Measurements from ENCODE around the gene IL1R2. TPM values are rescaled to one million over a fixed set of nuclear protein-coding genes. Genes with fewer than 3 reads are reported as not detected.

Gene IL1R2
- polyA plus RNA-seq, 3 donors, result 0.28 to 1.1 (median 0.44) TPM

- no peak for DNase-seq
These were observed 27.2 kb downstream of the IL1R2 start for GRCh38 chr2:102018823-102019445.

DNA sequence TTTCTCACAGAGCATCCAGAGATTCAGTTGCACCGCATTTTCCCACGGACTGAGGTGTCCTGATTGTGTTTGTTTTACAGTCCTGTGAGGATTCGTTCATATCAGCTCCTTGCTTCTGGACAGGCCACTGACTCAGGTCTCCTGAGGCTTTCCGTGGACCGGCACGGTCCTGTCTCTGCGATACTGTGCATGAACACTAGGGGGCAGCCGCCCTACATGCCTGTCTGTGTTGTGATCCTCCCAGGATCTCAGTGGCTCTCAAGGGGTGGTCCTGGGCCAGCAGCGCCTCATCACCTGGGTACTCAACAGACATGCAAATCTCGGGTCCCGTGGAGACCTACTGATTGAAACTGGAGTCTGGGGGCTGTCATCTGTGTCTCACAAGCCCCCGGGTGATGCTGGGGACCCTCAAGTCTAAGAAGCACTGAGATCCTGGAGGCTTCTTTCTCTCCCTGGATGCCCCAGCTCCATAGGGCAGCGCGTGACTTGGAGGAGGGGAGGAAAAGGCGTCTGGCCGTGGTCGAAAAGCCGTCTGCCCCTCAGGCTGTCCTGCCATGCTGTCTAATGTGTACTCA lies 28.9 kb downstream of the IL1R2 start:
- DNase-seq, result peak; percentile 77

DNA sequence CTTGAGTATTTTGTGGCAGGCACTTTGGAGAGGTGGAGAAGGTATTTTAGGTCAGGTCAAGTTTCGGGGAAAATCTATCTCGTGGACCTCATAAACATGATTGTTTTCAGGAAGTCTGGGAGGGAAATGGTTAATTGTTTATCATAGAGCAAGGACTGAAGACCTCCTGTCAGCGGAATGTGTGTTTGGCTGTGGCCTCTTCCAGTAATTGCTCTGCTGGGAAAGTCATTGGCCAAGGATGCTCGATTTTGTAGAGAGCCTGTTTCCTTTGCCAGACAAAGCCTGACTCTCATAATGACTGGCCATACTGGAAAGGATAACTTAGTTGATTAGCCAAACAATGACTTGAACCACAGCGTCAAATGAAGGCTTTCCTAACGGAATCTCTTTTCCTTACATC lies 30.0 kb downstream of the IL1R2 start:
- no peak for DNase-seq

GRCh38 chr2:102022884-102023539 lies 31.3 kb downstream of the IL1R2 start:
- DNase-seq, result no peak

DNA sequence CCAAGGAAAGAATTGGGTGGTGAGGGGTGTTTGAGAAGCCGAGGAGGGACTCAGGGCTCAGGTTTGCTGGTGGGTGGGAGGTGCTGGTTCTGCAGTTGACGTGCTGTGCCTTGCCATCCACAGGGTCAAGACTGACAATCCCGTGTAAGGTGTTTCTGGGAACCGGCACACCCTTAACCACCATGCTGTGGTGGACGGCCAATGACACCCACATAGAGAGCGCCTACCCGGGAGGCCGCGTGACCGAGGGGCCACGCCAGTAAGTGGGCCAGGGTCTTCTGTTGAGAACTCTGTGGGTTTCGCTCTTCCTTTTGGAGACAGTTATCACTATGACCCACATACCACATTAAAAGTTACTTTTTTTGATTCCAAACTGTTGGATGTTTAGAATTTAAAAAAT lies 32.6 kb downstream of the IL1R2 start:
- DNase-seq, result no peak

- no peak for DNase-seq
These were observed 33.3 kb downstream of the IL1R2 start for GRCh38 chr2:102025016-102025501.

DNA sequence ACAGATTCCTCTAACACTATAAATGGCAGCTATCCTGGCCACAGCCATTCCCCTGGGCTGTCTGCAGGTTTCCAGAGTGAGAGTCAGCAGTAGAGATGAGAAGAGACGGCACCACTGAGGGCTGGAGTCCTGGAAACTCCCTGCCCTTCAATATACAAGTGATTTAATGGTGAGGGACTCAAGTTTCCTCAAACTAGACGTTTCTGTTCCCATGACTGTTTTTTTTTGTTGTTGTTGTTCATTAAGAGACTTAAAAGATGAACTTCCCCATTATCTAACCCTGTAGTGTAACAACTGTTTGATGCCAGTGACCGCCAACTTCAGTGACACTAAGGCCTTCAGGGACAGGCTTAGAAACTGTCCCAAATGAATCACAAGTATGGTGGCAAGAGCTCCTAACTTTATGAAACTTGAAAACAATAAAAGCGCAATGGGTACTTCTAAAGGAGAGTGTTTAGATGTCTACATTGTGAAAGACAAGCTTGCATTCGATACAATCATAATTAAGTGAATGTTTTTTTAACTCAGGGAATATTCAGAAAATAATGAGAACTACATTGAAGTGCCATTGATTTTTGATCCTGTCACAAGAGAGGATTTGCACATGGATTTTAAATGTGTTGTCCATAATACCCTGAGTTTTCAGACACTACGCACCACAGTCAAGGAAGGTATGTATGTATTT lies 34.0 kb downstream of the IL1R2 start:
- DNase-seq, result no peak

DNA sequence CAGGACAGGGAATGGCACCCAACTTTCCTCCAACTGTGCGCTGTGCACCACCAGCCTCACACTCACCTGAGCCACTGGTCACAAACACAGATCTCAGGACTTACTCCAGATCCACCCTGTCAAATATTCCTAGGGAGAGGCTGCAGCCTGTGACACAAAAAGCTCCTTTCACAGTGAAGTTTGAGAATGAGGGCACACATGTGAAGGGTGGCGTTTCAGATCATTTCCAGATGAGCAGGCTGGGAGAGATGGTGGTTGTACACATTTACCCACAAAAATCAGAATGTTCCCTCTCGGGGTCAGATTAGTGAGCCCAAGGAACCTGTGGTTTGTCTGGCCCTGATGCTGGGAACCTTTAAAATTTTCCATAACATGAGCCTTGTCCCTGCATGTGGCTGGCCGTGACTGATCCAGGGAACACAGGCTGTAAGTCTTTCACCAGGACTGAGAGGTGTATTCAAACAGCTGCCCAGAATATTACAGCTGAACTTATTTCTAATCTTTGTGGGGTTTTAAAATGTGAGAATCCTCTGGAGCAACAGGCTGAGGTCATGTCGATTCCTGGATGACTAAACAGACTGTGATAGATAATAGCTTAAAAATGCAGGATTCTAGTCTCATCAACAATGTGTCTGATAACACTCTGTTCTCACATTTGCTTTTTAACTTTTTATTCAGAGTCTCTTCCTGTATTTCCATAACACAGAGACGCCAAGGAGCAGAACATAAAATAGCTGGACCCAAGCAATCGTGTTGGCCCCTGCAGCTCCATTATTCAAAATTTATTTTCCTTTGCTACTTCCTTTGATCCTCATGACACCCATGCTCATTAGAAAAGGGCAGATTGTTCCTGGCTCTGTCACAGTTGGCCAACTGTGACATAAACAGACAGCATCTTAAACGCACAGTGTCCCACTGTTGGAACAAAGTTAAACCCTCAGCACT lies 35.5 kb downstream of the IL1R2 start:
- DNase-seq, result no peak

DNA sequence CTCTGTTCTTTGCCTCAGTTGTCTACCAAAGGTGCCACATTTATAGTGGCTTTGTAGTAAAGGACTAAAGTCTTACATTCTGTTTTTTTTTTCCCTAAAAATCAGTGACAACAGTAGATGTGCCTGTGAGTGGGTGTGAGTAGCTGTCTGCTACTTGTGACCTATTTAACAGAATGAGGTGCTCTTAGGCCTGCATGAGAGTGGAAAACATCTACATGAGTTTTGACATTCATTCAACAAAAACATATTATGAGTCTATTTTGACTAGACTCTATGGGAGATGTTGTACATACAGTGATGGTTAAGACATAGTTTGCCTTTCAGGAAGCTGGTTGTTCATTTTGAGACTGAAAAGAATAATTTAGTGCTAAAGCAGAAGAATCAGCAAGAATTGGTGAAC lies 36.7 kb downstream of the IL1R2 start:
- DNase-seq, result no peak

DNA sequence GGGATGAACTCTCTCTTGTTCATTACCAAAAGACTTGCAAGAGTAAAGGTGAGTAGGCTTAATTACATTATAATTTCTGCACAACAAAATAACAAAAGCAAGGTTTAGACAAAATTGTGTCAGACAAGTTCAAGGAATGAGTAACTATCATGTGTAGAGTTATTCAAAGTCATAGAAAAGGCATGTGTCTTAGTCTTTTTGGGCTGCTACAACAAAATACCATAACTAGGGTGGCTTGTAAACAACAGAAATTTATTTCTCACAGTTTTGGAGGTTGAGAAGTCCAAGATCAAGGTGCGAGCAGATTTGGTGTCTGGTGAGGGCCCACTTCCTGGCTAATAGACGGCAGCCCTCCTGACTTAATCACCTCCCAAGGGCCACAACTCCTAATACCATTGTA lies 37.6 kb downstream of the IL1R2 start:
- DNase-seq, result no peak

- DNase-seq, result no peak
These were observed 38.2 kb downstream of the IL1R2 start for GRCh38 chr2:102029952-102030351.

- DNase-seq, result no peak
These were observed 38.7 kb downstream of the IL1R2 start for GRCh38 chr2:102030502-102030854.

DNA sequence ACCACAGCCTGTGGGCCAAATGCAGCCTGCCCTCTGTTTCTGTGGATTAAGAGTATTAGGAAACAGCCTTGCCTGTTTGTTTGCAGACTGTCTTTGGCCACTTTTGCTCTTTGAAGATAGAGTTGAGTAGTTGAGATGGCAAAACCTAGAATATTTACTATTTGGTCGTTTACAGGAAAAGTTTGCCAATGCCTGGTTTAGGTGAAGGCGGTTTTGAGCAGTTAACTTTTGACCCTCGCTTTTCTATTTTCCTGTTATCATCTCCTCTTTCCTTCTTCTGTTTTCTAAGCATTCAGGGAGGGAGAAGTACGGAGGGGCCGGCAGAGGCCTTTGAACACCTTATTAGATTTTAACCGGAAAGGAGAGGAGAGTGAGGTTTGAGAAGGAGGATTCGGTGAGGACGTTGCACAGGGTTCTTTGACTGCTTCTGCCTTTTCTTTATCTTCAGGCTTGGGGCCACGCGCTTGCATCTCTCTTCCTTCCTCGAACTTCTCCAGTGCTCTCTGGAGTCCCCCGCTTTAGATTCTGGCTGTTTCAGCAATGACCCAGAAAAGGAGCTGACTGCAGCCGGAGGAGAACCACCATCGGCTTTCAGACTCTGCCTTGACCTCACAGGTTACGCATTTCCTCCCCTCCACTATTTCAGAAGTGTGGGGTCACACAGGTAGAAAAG lies 39.2 kb downstream of the IL1R2 start:
- DNase-seq, result no peak

DNA sequence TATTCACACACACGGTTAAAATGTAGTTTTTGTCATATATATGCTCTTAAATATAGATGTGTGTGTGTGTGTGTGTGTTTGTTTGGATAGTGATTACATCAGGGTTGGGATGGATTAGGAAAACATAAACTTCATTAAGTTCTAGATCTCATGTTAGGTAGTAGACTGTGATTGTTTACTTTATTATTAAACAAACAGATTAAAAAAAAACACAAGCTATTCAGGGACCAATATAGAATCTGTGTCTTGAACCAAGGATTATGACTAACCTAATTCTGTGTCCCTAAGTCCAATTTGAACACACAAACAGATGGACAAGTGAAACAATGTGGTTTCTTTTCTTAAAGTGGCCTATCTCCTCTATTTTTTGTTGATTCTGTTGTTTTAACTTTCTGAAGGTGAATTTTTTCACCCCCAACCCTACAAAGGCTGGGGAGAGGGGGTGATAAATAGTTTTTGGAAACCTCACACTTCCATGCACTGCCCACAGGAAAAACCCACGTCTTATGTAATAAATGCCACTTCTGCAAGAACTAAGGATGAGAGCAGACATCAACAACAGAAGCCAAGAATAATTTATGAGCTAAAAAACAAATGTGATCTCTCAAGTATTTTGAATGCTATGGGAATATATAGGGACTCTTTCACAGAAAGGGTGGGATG lies 40.7 kb downstream of the IL1R2 start:
- no peak for DNase-seq

DNA sequence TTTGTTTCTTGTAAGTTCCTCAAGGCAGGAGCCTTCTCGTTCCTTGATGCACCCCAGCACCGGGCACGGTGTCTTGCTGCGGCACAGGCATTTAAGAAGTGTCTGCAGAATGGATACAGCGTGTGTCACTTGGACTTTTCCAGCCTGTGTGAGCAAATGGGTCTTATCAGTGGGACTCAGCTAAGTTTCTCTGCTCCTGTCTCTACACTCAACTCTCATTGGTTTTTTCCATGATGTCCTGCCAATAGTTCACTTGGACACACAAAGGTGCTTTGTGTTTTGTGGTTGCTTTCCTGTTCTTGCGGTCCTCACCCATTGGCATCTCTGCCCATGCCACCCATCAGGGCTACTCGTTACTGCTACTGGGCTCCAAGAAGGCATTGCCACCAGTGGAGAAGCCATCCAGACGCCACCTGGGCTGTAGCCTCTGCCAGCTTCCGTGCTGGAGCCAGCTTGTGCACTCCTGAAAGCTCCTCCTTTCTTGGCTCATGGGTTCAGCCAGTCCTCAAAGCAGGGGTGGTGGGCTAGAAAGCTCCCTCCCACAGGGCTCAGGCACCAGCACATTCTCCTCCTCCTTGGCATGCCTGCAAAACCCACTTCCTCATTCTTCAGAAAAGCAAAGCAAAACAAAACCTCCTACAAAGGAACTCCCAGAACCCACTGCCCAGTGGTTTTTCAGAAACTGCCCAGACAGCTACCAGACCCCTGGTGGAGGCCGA lies 41.4 kb downstream of the IL1R2 start:
- no peak for DNase-seq

DNA sequence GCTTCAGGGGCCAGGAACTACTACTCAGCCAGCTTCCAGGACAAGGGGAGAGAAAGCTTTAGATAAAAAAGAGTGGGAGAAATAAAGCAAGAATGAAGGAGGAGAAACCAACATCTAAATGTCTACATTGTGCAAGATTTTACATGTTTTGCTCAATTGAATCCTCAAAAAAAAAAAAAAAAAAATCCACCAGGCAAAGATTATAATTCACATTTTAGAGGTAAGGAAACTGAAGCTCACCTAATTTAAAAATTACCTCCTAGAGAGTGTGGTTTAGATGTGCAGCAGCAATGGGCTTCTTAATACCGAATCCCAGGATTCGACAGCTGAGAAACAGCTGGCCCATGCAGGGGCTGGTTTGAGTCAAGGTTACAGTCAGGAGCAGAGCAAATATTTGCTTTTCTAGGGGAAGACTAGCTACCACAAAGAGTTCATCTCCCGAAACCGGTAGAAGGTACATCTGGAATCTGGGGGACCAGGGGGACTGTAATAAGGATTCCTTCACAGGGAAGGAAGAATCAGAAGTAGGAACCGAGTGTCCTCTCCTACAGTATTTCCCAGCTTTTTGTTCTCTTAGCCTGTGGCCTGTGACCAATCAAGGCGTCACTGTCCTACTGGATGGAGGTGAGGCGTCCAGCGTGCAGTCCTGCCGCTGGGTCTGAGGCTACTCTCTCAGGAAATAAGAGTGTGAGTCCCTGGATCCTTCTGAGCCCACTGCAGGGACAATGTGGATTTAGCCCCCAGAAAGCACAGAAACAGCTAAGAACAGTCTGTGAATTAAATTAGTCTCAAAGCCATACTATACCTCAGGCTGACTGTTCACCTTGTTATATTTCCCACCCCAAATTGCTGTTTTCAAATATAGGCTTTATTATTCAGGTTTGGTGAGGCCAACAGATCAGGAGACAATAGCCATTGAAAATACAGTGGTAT lies 42.3 kb downstream of the IL1R2 start:
- DNase-seq, result no peak

- DNase-seq, result no peak
These were observed 43.2 kb downstream of the IL1R2 start for GRCh38 chr2:102034683-102035548.

GRCh38 chr2:102037681-102038080 lies 45.9 kb downstream of the IL1R2 start:
- no peak for DNase-seq
